ENCODE data around the gene BACH1. TPM values are rescaled to one million over a fixed set of nuclear protein-coding genes. Genes with fewer than 3 reads are reported as not detected.

BACH1 gene
- total RNA-seq, 1 experiment from 2014 or later, result 20.0 TPM

DNA sequence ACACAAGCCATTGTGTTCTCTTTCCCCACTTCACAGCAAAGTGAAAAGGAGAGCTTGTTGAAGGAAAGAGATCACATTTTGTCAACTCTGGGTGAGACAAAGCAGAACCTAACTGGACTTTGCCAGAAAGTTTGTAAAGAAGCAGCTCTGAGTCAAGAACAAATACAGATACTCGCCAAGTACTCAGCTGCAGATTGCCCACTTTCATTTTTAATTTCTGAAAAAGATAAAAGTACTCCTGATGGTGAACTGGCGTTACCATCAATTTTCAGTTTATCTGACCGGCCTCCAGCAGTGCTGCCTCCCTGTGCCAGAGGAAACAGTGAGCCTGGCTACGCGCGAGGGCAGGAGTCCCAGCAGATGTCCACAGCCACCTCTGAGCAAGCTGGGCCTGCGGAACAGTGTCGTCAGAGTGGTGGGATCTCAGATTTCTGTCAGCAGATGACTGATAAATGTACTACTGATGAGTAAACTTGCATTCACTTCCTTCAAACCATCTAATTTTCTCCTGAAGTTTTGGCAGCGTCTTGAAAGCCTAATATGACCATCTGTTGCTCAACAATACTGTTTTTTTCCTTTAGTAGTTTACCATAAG, 43.7 kb downstream of the BACH1 start:
- no peak for ATAC-seq
- Histone ChIP-seq H3K4me3 (ENCODE audit: low read depth in 2 of 2, low read length in 2 of 2) (no peak overlapping the region), H3K27ac (ENCODE audit: low read length) (no peak overlapping the region), H3K4me1 (ENCODE audit: control insufficient read depth, insufficient read depth, low read length) (no peaks in the 10 kb centered on the region), H3K36me3 (ENCODE audit: control insufficient read depth, insufficient read depth, low read length) (no peaks in the 10 kb centered on the region; the same call in 1 of the 2 replicates), H3K9me3 (ENCODE audit: control insufficient read depth, insufficient read depth, low read depth, low read length) (no peaks in the 10 kb centered on the region), H3K27me3 (ENCODE audit: control insufficient read depth, insufficient read depth, low read length) (no peaks in the 10 kb centered on the region)
- intact Hi-C loops (cut with micrococcal nuclease; ENCODE audit: unreplicated experiment) (no loop called here), in situ Hi-C loops (cut with HindIII; ENCODE audit: low pct_unique_long_range_greater_than_20kb, low sequenced_read_pairs) (no loop called here)
- ChIA-PET CTCF (no interaction called here), POLR2A (no interaction called here)
- no peak for DNase-seq (ENCODE audit: low read depth, low spot score)
- no TSS peak for BruUV-seq (replicated peaks)
- TF ChIP-seq TCF7L2 (IDR thresholded peaks at IDR 0.05; ENCODE audit: low read depth, low read length) (no peak), POLR2AphosphoS5 (IDR thresholded peaks at IDR 0.05; ENCODE audit: low read depth, low read length) (no peak), SIN3A (IDR thresholded peaks at IDR 0.05; ENCODE audit: borderline replicate concordance, insufficient read depth, low read depth, low read length) (no peak)
- TF ChIP-seq, protein P1, sequence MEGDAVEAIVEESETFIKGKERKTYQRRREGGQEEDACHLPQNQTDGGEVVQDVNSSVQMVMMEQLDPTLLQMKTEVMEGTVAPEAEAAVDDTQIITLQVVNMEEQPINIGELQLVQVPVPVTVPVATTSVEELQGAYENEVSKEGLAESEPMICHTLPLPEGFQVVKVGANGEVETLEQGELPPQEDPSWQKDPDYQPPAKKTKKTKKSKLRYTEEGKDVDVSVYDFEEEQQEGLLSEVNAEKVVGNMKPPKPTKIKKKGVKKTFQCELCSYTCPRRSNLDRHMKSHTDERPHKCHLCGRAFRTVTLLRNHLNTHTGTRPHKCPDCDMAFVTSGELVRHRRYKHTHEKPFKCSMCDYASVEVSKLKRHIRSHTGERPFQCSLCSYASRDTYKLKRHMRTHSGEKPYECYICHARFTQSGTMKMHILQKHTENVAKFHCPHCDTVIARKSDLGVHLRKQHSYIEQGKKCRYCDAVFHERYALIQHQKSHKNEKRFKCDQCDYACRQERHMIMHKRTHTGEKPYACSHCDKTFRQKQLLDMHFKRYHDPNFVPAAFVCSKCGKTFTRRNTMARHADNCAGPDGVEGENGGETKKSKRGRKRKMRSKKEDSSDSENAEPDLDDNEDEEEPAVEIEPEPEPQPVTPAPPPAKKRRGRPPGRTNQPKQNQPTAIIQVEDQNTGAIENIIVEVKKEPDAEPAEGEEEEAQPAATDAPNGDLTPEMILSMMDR (IDR thresholded peaks at IDR 0.05), result no peak
- TF ChIP-seq, protein P2, sequence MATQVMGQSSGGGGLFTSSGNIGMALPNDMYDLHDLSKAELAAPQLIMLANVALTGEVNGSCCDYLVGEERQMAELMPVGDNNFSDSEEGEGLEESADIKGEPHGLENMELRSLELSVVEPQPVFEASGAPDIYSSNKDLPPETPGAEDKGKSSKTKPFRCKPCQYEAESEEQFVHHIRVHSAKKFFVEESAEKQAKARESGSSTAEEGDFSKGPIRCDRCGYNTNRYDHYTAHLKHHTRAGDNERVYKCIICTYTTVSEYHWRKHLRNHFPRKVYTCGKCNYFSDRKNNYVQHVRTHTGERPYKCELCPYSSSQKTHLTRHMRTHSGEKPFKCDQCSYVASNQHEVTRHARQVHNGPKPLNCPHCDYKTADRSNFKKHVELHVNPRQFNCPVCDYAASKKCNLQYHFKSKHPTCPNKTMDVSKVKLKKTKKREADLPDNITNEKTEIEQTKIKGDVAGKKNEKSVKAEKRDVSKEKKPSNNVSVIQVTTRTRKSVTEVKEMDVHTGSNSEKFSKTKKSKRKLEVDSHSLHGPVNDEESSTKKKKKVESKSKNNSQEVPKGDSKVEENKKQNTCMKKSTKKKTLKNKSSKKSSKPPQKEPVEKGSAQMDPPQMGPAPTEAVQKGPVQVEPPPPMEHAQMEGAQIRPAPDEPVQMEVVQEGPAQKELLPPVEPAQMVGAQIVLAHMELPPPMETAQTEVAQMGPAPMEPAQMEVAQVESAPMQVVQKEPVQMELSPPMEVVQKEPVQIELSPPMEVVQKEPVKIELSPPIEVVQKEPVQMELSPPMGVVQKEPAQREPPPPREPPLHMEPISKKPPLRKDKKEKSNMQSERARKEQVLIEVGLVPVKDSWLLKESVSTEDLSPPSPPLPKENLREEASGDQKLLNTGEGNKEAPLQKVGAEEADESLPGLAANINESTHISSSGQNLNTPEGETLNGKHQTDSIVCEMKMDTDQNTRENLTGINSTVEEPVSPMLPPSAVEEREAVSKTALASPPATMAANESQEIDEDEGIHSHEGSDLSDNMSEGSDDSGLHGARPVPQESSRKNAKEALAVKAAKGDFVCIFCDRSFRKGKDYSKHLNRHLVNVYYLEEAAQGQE (IDR thresholded peaks at IDR 0.05; ENCODE audit: insufficient read depth in 1 of 2, low read depth in 2 of 2, low read length in 1 of 2), result no peak

DNA sequence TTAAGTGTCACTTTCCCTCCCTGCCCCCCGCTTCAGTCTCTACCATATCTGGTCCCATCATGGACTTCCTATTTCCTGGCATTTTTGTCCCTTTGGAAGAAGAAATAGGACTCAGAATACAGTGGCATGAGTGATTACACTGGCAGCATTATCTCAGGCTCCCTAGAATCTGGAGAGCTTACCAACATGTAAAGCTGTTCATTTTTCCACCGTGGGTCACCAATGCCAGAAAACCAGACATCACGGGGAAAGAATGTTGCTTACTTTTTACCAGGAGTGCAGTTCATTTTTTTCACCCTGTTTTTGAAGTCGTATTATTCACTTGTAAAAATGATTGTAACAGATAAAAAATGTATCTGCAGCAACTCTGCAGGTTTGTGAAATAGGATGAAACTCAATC, 44.8 kb downstream of the BACH1 start:
- BruUV-seq (replicated peaks), result no TSS peak
- DNase-seq (ENCODE audit: low read depth, low spot score) (no peak), ATAC-seq (no peak)
- H3K27ac ChIP-seq (ENCODE audit: low read length), result no peak overlapping the region
- no peaks in the 10 kb centered on the region for H3K4me1 ChIP-seq (ENCODE audit: control insufficient read depth, insufficient read depth, low read length)
- POLR2A ChIA-PET, result no interaction called here
- H3K36me3 ChIP-seq (ENCODE audit: control insufficient read depth, insufficient read depth, low read length), result no peaks in the 10 kb centered on the region; the same call in 1 of the 2 replicates
- in situ Hi-C loops (cut with HindIII; ENCODE audit: low pct_unique_long_range_greater_than_20kb, low sequenced_read_pairs) (no loop called here), intact Hi-C loops (cut with micrococcal nuclease; ENCODE audit: unreplicated experiment) (no loop called here)
- H3K4me3 ChIP-seq (ENCODE audit: low read depth in 2 of 2, low read length in 2 of 2), result no peak overlapping the region
- H3K9me3 ChIP-seq (ENCODE audit: control insufficient read depth, insufficient read depth, low read depth, low read length), result no peaks in the 10 kb centered on the region
- H3K27me3 ChIP-seq (ENCODE audit: control insufficient read depth, insufficient read depth, low read length), result no peaks in the 10 kb centered on the region
- TF ChIP-seq, protein P1 (IDR thresholded peaks at IDR 0.05), result no peak
- TF ChIP-seq, protein P2 (IDR thresholded peaks at IDR 0.05; ENCODE audit: insufficient read depth in 1 of 2, low read depth in 2 of 2, low read length in 1 of 2), result no peak
- TF ChIP-seq POLR2AphosphoS5 (IDR thresholded peaks at IDR 0.05; ENCODE audit: low read depth, low read length) (no peak), SIN3A (IDR thresholded peaks at IDR 0.05; ENCODE audit: borderline replicate concordance, insufficient read depth, low read depth, low read length) (no peak), TCF7L2 (IDR thresholded peaks at IDR 0.05; ENCODE audit: low read depth, low read length) (no peak)
- CTCF ChIA-PET, result interaction anchor here (0.7 kb wide), 1 partner anchor 1828 kb away, joined by 3 read pairs; no protein-coding TSS in a partner anchor
